Measurements from ENCODE around the gene CNTNAP2.

The CNTNAP2 gene

DNA sequence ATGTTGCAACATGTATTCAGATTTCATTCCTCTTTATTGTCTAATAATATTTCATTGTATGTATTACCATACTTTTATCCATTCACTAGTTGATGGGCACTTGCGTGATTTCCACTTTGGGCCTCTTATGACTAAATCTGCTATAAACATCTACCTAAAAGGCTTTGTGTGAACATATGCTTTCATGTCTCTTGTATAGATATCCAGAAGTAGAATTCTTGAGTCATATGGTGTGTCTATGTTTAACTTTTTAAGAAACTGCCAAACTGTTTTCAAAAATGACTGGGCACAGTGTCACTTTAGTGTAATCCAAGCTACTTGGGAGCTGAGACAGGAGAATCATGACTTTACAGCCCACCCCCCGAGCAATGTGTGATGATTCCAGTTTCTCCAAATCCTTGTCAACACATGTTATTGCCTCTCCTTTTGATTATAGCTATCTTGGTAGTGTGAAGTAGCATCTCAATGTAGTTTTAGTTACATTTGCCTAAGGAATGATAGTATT is 1855.1 kb downstream of the CNTNAP2 start:
- no peaks in the 10 kb centered on the region for H3K9me3 ChIP-seq (ENCODE audit: insufficient read depth, low read depth, low read length)
- no peak overlapping the region for H3K14ac ChIP-seq (ENCODE audit: low read length)
- DNase-seq, result no peak
- H3K4me1 ChIP-seq (ENCODE audit: control insufficient read depth in 1 of 2, insufficient read depth in 2 of 2, low read length in 2 of 2), result no peaks in the 10 kb centered on the region
- no peak overlapping the region for H3K23ac ChIP-seq (ENCODE audit: low read length)
- no peak overlapping the region for H3K4me2 ChIP-seq (ENCODE audit: low read length)
- H4K8ac ChIP-seq (ENCODE audit: low read depth, low read length), result no peak overlapping the region
- no peaks in the 10 kb centered on the region for H3K36me3 ChIP-seq (ENCODE audit: control insufficient read depth in 1 of 2, insufficient read depth in 2 of 2, low read length in 2 of 2)
- no CpG with 5 or more reads among the region's 2 CpGs for WGBS (ENCODE audit: extremely low coverage, insufficient coverage, insufficient read length)
- no peak overlapping the region for H3K9ac ChIP-seq (ENCODE audit: low read length)
- no peak overlapping the region for H2AFZ ChIP-seq (ENCODE audit: insufficient read depth, low read length, poor library complexity)
- H3K18ac ChIP-seq (ENCODE audit: low read length), result no peak overlapping the region
- H3K4me3 ChIP-seq (ENCODE audit: low read depth, low read length), result no peak overlapping the region
- no peak overlapping the region for H2BK12ac ChIP-seq (ENCODE audit: low read length)
- H2AK5ac ChIP-seq (ENCODE audit: low read length), result no peak overlapping the region
- H4K91ac ChIP-seq (ENCODE audit: low read depth, low read length), result no peak overlapping the region
- no peaks in the 10 kb centered on the region for H3K79me2 ChIP-seq (ENCODE audit: control insufficient read depth, insufficient read depth, low read length, poor library complexity)
- no peaks in the 10 kb centered on the region for H3K27me3 ChIP-seq (ENCODE audit: insufficient read depth, low read length)
- H3K79me1 ChIP-seq (ENCODE audit: low read length), result no peaks in the 10 kb centered on the region
- H3K27ac ChIP-seq (ENCODE audit: low read depth, low read length), result no peak overlapping the region
- H2BK5ac ChIP-seq (ENCODE audit: low read depth, low read length, poor library complexity), result no peak overlapping the region
- no peak overlapping the region for H3K4ac ChIP-seq (ENCODE audit: low read depth, low read length)
- no peak overlapping the region for H4K12ac ChIP-seq (ENCODE audit: low read depth, low read length)
- no peak overlapping the region for H2BK120ac ChIP-seq (ENCODE audit: insufficient read depth, low read length, poor library complexity)

DNA sequence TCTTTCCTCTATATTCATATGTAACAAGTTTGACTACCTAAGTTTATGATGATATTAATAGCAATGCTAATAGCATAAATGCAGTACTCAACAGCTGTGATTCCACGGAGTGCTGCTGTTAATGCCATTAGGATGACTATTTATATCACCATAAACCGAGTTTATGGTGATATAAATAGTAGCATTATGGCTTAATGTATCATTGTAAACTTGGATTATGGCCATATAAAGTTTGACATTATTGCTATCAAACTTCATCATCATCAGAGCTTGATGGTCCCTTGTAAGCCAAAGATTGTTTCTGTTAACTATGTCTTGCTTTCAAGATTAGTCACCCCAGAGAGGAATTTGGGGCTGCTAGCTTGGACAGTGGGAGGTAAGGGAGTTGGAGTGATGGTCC is 1861.6 kb downstream of the CNTNAP2 start:
- Histone ChIP-seq H3K14ac (ENCODE audit: low read length) (no peak overlapping the region), H3K4ac (ENCODE audit: low read depth, low read length) (no peak overlapping the region), H3K4me2 (ENCODE audit: low read length) (no peak overlapping the region), H3K4me3 (ENCODE audit: low read depth, low read length) (no peak overlapping the region), H2AFZ (ENCODE audit: insufficient read depth, low read length, poor library complexity) (no peak overlapping the region), H4K12ac (ENCODE audit: low read depth, low read length) (no peak overlapping the region), H2BK120ac (ENCODE audit: insufficient read depth, low read length, poor library complexity) (no peak overlapping the region), H3K18ac (ENCODE audit: low read length) (no peak overlapping the region), H3K79me1 (ENCODE audit: low read length) (no peaks in the 10 kb centered on the region), H2BK12ac (ENCODE audit: low read length) (no peak overlapping the region), H4K91ac (ENCODE audit: low read depth, low read length) (no peak overlapping the region), H2AK5ac (ENCODE audit: low read length) (no peak overlapping the region), H4K8ac (ENCODE audit: low read depth, low read length) (no peak overlapping the region), H3K4me1 (ENCODE audit: control insufficient read depth in 1 of 2, insufficient read depth in 2 of 2, low read length in 2 of 2) (no peaks in the 10 kb centered on the region), H3K27ac (ENCODE audit: low read depth, low read length) (no peak overlapping the region), H3K9ac (ENCODE audit: low read length) (no peak overlapping the region), H3K36me3 (ENCODE audit: control insufficient read depth in 1 of 2, insufficient read depth in 2 of 2, low read length in 2 of 2) (no peaks in the 10 kb centered on the region), H3K27me3 (ENCODE audit: insufficient read depth, low read length) (no peaks in the 10 kb centered on the region), H3K79me2 (ENCODE audit: control insufficient read depth, insufficient read depth, low read length, poor library complexity) (no peaks in the 10 kb centered on the region), H3K23ac (ENCODE audit: low read length) (no peak overlapping the region), H3K9me3 (ENCODE audit: insufficient read depth, low read depth, low read length) (no peaks in the 10 kb centered on the region), H2BK5ac (ENCODE audit: low read depth, low read length, poor library complexity) (no peak overlapping the region)
- no CpG with 5 or more reads among the region's 2 CpGs for WGBS (ENCODE audit: extremely low coverage, insufficient coverage, insufficient read length)
- DNase-seq, result no peak

DNA sequence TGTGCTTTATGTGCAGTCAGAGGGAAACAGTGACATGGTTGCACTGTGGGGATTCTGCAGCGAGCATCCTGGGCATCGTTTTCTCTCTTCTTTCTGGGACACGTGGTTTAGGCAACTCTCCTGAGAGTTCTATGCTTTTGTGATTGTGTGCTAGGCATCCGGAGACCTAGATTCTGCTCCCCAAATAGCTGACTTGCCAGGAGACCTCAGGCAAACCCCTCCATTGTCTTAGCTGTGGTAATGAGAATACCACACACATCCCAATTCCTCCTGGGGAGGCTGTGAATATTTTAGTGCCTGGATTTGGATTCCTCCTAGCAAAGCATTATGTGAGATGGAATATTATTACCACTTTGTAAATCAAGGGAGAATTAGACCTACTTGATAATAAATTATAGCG is 1862.0 kb downstream of the CNTNAP2 start:
- H3K4ac ChIP-seq (ENCODE audit: low read depth, low read length), result no peak overlapping the region
- H2AK5ac ChIP-seq (ENCODE audit: low read length), result no peak overlapping the region
- no peak overlapping the region for H2BK120ac ChIP-seq (ENCODE audit: insufficient read depth, low read length, poor library complexity)
- no peak for DNase-seq
- no peak overlapping the region for H2BK5ac ChIP-seq (ENCODE audit: low read depth, low read length, poor library complexity)
- no peak overlapping the region for H2BK12ac ChIP-seq (ENCODE audit: low read length)
- no peak overlapping the region for H3K4me2 ChIP-seq (ENCODE audit: low read length)
- H3K79me2 ChIP-seq (ENCODE audit: control insufficient read depth, insufficient read depth, low read length, poor library complexity), result no peaks in the 10 kb centered on the region
- no peak overlapping the region for H3K9ac ChIP-seq (ENCODE audit: low read length)
- no CpG with 5 or more reads among the region's 5 CpGs for WGBS (ENCODE audit: extremely low coverage, insufficient coverage, insufficient read length)
- H3K4me1 ChIP-seq (ENCODE audit: control insufficient read depth in 1 of 2, insufficient read depth in 2 of 2, low read length in 2 of 2), result no peaks in the 10 kb centered on the region
- no peaks in the 10 kb centered on the region for H3K9me3 ChIP-seq (ENCODE audit: insufficient read depth, low read depth, low read length)
- H2AFZ ChIP-seq (ENCODE audit: insufficient read depth, low read length, poor library complexity), result no peak overlapping the region
- H3K14ac ChIP-seq (ENCODE audit: low read length), result no peak overlapping the region
- H3K79me1 ChIP-seq (ENCODE audit: low read length), result no peaks in the 10 kb centered on the region
- H3K36me3 ChIP-seq (ENCODE audit: control insufficient read depth in 1 of 2, insufficient read depth in 2 of 2, low read length in 2 of 2), result no peaks in the 10 kb centered on the region
- H4K12ac ChIP-seq (ENCODE audit: low read depth, low read length), result no peak overlapping the region
- no peak overlapping the region for H4K8ac ChIP-seq (ENCODE audit: low read depth, low read length)
- H3K27ac ChIP-seq (ENCODE audit: low read depth, low read length), result no peak overlapping the region
- H3K23ac ChIP-seq (ENCODE audit: low read length), result no peak overlapping the region
- H3K18ac ChIP-seq (ENCODE audit: low read length), result no peak overlapping the region
- H3K27me3 ChIP-seq (ENCODE audit: insufficient read depth, low read length), result no peaks in the 10 kb centered on the region
- H3K4me3 ChIP-seq (ENCODE audit: low read depth, low read length), result no peak overlapping the region
- no peak overlapping the region for H4K91ac ChIP-seq (ENCODE audit: low read depth, low read length)

GRCh38 chr7:147980826-147981813 is 1864.5 kb downstream of the CNTNAP2 start:
- Histone ChIP-seq H2BK120ac (ENCODE audit: insufficient read depth, low read length, poor library complexity) (no peak overlapping the region), H3K18ac (ENCODE audit: low read length) (no peak overlapping the region), H3K9ac (ENCODE audit: low read length) (no peak overlapping the region), H2AK5ac (ENCODE audit: low read length) (no peak overlapping the region), H3K36me3 (ENCODE audit: control insufficient read depth in 1 of 2, insufficient read depth in 2 of 2, low read length in 2 of 2) (no peaks in the 10 kb centered on the region), H2AFZ (ENCODE audit: insufficient read depth, low read length, poor library complexity) (no peak overlapping the region), H4K91ac (ENCODE audit: low read depth, low read length) (no peak overlapping the region), H3K9me3 (ENCODE audit: insufficient read depth, low read depth, low read length) (no peaks in the 10 kb centered on the region), H3K14ac (ENCODE audit: low read length) (no peak overlapping the region), H3K79me2 (ENCODE audit: control insufficient read depth, insufficient read depth, low read length, poor library complexity) (no peaks in the 10 kb centered on the region), H3K4ac (ENCODE audit: low read depth, low read length) (no peak overlapping the region), H4K12ac (ENCODE audit: low read depth, low read length) (no peak overlapping the region), H2BK12ac (ENCODE audit: low read length) (no peak overlapping the region), H3K4me1 (ENCODE audit: control insufficient read depth in 1 of 2, insufficient read depth in 2 of 2, low read length in 2 of 2) (no peaks in the 10 kb centered on the region), H3K4me3 (ENCODE audit: low read depth, low read length) (no peak overlapping the region), H3K4me2 (ENCODE audit: low read length) (no peak overlapping the region), H4K8ac (ENCODE audit: low read depth, low read length) (no peak overlapping the region), H3K79me1 (ENCODE audit: low read length) (no peaks in the 10 kb centered on the region), H3K23ac (ENCODE audit: low read length) (no peak overlapping the region), H3K27ac (ENCODE audit: low read depth, low read length) (no peak overlapping the region), H3K27me3 (ENCODE audit: insufficient read depth, low read length) (no peaks in the 10 kb centered on the region), H2BK5ac (ENCODE audit: low read depth, low read length, poor library complexity) (no peak overlapping the region)
- no peak for DNase-seq
- no CpG with 5 or more reads among the region's 4 CpGs for WGBS (ENCODE audit: extremely low coverage, insufficient coverage, insufficient read length)
